GM12878 (cell line): ENCODE data around the gene MOV10L1. TPM values are rescaled to one million over a fixed set of nuclear protein-coding genes. Genes with fewer than 3 reads are reported as not detected.

ENCODE experiments used
- ATAC-seq: fragments of 200-7000 bp; cut with Tn5 transposase; 3 replicates; pipeline ENCODE4 v1.9.1; 2020; ENCODE audit warnings: mild to moderate bottlenecking, moderate library complexity
- BruUV-seq: library from RNA; stranded (reverse); fragments of 400-500 nt; replicated peaks from 2 replicates; lab custom pipeline; 2021; lab: Mats Ljungman, UMichigan
- CTCF ChIA-PET: fragments of 300-600 bp; sonication (Branson Sonifier 250); formaldehyde crosslinking; extraction: SDS; loops from one replicate; lab custom pipeline; 2021; ENCODE audit warnings: inconsistent platforms; lab: Yijun Ruan, JAX
- POLR2A ChIA-PET: fragments of 350-600 bp; formaldehyde crosslinking; extraction: SDS; loops from one replicate; lab custom pipeline; 2021; ENCODE audit warnings: inconsistent platforms; lab: Charles Lee
- RAD21 ChIA-PET: fragments of 300-600 bp; sonication (Branson Sonifier 250); formaldehyde crosslinking; loops from one replicate; lab custom pipeline; 2023; ENCODE audit warnings: antibody characterized with exemption; ENCODE audit not compliant: unreplicated experiment; lab: Charles Lee
- SMC1A ChIA-PET: fragments of 300-600 bp; sonication (Branson Sonifier 250); formaldehyde crosslinking; loops from one replicate; lab custom pipeline; 2023; ENCODE audit not compliant: unreplicated experiment, uncharacterized antibody; lab: Charles Lee
- DNase-seq: peaks from one replicate; pipeline ENCODE4 v3.0.0-alpha.2; 2011; ENCODE audit warnings: low read depth, low spot score
- FAIRE-seq: peaks from 3 replicates; lab custom pipeline; 2011; peaks lifted over from hg19 to GRCh38; lab: Jason Lieb, UNC
- H2AFZ ChIP-seq: 2 replicates; pipeline ENCODE4 v1.6.0; 2011; ENCODE audit warnings: low read depth, low read length, control low read depth; ENCODE audit not compliant: control insufficient read depth
- H3K27ac ChIP-seq: 2 replicates; pipeline ENCODE4 v1.5.1; 2011; ENCODE audit warnings: control low read depth; ENCODE audit not compliant: control insufficient read depth, insufficient read depth
- H3K27me3 ChIP-seq, 2 experiments: replicated peaks in 1 of 2; 2 replicates each; pipeline versions ENCODE4 v1.6.0 to v1.6.1; 2011; ENCODE audit warnings: low read length in 1 of 2; ENCODE audit not compliant: control insufficient read depth in 2 of 2, insufficient read depth in 2 of 2
- H3K36me3 ChIP-seq, 2 experiments: 2 replicates each; pipeline ENCODE4 v1.5.1; 2011; ENCODE audit warnings: low read length in 1 of 2; ENCODE audit not compliant: control insufficient read depth in 2 of 2, insufficient read depth in 2 of 2
- H3K4me1 ChIP-seq: 2 replicates; pipeline ENCODE4 v1.6.1; 2011; ENCODE audit warnings: mild to moderate bottlenecking, low read length, moderate library complexity, mixed read lengths; ENCODE audit not compliant: control insufficient read depth, insufficient read depth
- H3K4me2 ChIP-seq: 2 replicates; pipeline ENCODE4 v1.6.0; 2011; ENCODE audit warnings: control low read depth; ENCODE audit not compliant: control insufficient read depth, insufficient read depth
- H3K4me3 ChIP-seq: fragments of 200-600 bp; sonication (generic); 2 replicates; pipeline ENCODE4 v1.5.1; 2016
- H3K79me2 ChIP-seq: 2 replicates; pipeline ENCODE4 v1.6.0; 2011; ENCODE audit warnings: low read length; ENCODE audit not compliant: control insufficient read depth, insufficient read depth
- H3K9ac ChIP-seq: 2 replicates; pipeline ENCODE4 v1.8.0; 2011; ENCODE audit warnings: low read length, control low read depth, mixed read lengths; ENCODE audit not compliant: control insufficient read depth, insufficient read depth
- H3K9me3 ChIP-seq: replicated peaks from 3 replicates; pipeline ENCODE4 v1.5.1; 2011; ENCODE audit warnings: mild to moderate bottlenecking, low read length; ENCODE audit not compliant: control insufficient read depth, insufficient read depth
- H4K20me1 ChIP-seq: 2 replicates; pipeline ENCODE4 v1.6.0; 2011; ENCODE audit not compliant: control insufficient read depth, insufficient read depth
- BHLHE40 ChIP-seq, 2 experiments: fragments of 450-650 bp in 1 of 2; IDR thresholded peaks; 2 replicates each; pipeline ENCODE4 v1.6.1; 2011 to 2017; ENCODE audit warnings: low read depth in 2 of 2, borderline replicate concordance in 1 of 2, improper control_type of control experiment in 1 of 2, low read length in 1 of 2, mild to moderate bottlenecking in 1 of 2
- CHD4 ChIP-seq: fragments of 200-600 bp; sonication (generic); IDR thresholded peaks from 2 replicates; pipeline ENCODE4 v1.6.1; 2016; ENCODE audit warnings: mild to moderate bottlenecking
- IRF4 ChIP-seq: IDR thresholded peaks from 2 replicates; pipeline ENCODE4 v1.6.1; 2011; ENCODE audit warnings: low read depth, low read length
- NFYB ChIP-seq: IDR thresholded peaks from 2 replicates; pipeline ENCODE4 v1.6.1; 2011; ENCODE audit warnings: low read depth, mild to moderate bottlenecking, low read length, improper control_type of control experiment, moderate library complexity; ENCODE audit not compliant: insufficient read depth
- POLR2A ChIP-seq: IDR thresholded peaks from 2 replicates; pipeline ENCODE4 v1.6.1; 2011; ENCODE audit warnings: low read depth, mild to moderate bottlenecking, low read length
- SMAD1 ChIP-seq: fragments of 450-650 bp; IDR thresholded peaks from 2 replicates; pipeline ENCODE4 v1.6.1; 2018; ENCODE audit warnings: mild to moderate bottlenecking, low read depth; ENCODE audit not compliant: partially characterized antibody
- STAT3 ChIP-seq: IDR thresholded peaks from 2 replicates; pipeline ENCODE4 v1.6.1; 2011; ENCODE audit warnings: low read depth, low read length, improper control_type of control experiment
- YBX1 ChIP-seq: fragments of 450-650 bp; IDR thresholded peaks from 2 replicates; pipeline ENCODE4 v1.6.1; 2016; ENCODE audit warnings: antibody characterized with exemption
- ZSCAN29 ChIP-seq: fragments of 450-650 bp; IDR thresholded peaks from 2 replicates; pipeline ENCODE4 v1.6.1; 2017; ENCODE audit warnings: mild to moderate bottlenecking, moderate library complexity
- WGBS: methylation state at CpG from one replicate; pipeline ENCODE4 v1.1.6; 2016; ENCODE audit warnings: low lambda C conversion rate; ENCODE audit not compliant: insufficient replicate concordance, insufficient coverage; ENCODE audit errors: missing lambda C conversion rate; 5-methylcytosine and 5-hydroxymethylcytosine counted together
- in situ Hi-C: fragments of 300-500 bp; cut with MboI; formaldehyde crosslinking; loops from 9 replicates; pipeline ENCODE4 v1.14.3; 2018; ENCODE audit warnings: mixed read lengths
- intact Hi-C: fragments of 100-400 bp; cut with micrococcal nuclease; formaldehyde crosslinking; loops from one replicate; pipeline ENCODE4 v1.14.2; 2022; ENCODE audit not compliant: unreplicated experiment
- polyA plus RNA-seq, 11 experiments: library from polyadenylated mRNA; depleted of rRNA in 4 of 11; unstranded in 6 of 11; stranded (reverse) in 5 of 11; fragments of >200 nt; fragmentation: Nextera tagmentation in 4 of 11; fragmentation: Illumina TruSeq in 1 of 11; extraction: Ambion mirVana in 4 of 11; extraction: Trizol in 1 of 11; gene quantifications; 1 replicate in 1 of 11; 2 replicates in 10 of 11; pipeline versions ENCODE4 v1.2.1 to v1.2.3, GENCODE V29; 2011 to 2016; ENCODE audit warnings: inconsistent platforms in 2 of 11, missing spikeins in 2 of 11, low read depth in 1 of 11
- total RNA-seq, 4 experiments: library from RNA; depleted of rRNA in 3 of 4; stranded (reverse); fragments of >200 nt in 3 of 4; fragmentation: Illumina TruSeq in 1 of 4; extraction: Trizol in 1 of 4; gene quantifications; 2 replicates each; pipeline versions ENCODE4 v1.2.1 to v1.2.3, GENCODE V29; 2013 to 2021
- TF ChIP-seq, protein P1 (sequence below): IDR thresholded peaks from 2 replicates; pipeline ENCODE4 v1.6.1; 2012; ENCODE audit warnings: low read depth, low read length, improper control_type of control experiment
- TF ChIP-seq, protein P2 (sequence below): fragments of 450-650 bp; formaldehyde crosslinking; IDR thresholded peaks from 2 replicates; pipeline ENCODE4 v1.4.0; 2022; ENCODE audit warnings: mild to moderate bottlenecking, moderate library complexity
- TF ChIP-seq, protein P3 (sequence below): fragments of 450-650 bp; formaldehyde crosslinking; IDR thresholded peaks from 2 replicates; pipeline ENCODE4 v1.4.0; 2020; ENCODE audit warnings: mild to moderate bottlenecking, moderate library complexity
- TF ChIP-seq, protein P4 (sequence below): fragments of 450-650 bp; IDR thresholded peaks from 2 replicates; pipeline ENCODE4 v1.6.1; 2014; ENCODE audit warnings: mild to moderate bottlenecking
- TF ChIP-seq, protein P5 (sequence below): fragments of 450-650 bp; IDR thresholded peaks from 2 replicates; pipeline ENCODE4 v1.6.1; 2016; ENCODE audit warnings: mild to moderate bottlenecking

Gene MOV10L1
- total and polyA plus RNA-seq, 10 of the 15 experiments (the other 5 are each of a cell fraction or from before 2014, with no cell fraction given): 0.22 TPM; not detected in 9

DNA sequence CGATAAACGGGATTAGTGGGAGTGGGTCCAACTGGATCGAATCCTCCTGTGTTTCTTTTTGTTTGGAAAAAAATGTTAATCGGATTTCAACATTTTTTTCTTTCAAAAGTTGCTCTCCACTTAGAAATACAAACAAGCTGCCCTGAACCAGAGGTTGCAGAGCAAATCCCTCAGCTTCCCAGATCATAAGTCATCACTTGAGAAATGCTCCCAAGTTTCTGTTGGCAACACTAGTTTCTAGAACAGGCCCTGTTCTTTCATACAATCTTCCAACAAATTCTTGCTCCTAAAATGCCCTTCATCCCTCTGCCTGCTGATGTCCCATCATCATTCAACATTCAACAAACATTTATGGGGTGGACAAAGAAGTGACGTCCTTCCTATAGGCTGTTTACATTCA lies 3.3 kb upstream of the MOV10L1 start:
- Histone ChIP-seq H3K36me3 (no peaks in the 10 kb centered on the region), H3K4me1 (no peaks in the 10 kb centered on the region), H3K27ac (no peak overlapping the region), H4K20me1 (no peaks in the 10 kb centered on the region), H3K27me3 (peaks cover 1 to 2% of the 10 kb centered on the region in 2 experiments; a peak in 2 of 4 replicates), H2AFZ (no peak overlapping the region), H3K9ac (no peak overlapping the region), H3K4me3 (no peak overlapping the region), H3K9me3 (peaks cover 9% of the 10 kb centered on the region; the same call in 1 of the 3 replicates), H3K79me2 (no peaks in the 10 kb centered on the region), H3K4me2 (no peak overlapping the region)
- ChIA-PET RAD21 (no interaction called here), CTCF (no interaction called here), POLR2A (no interaction called here), SMC1A (interaction anchor here (0.9 kb wide), 1 partner anchor 20 kb away, joined by 3 read pairs; no protein-coding TSS in a partner anchor)
- no peak for ATAC-seq
- 63% methylated on average over 5 of the region's 5 CpGs for WGBS
- intact Hi-C loops (no loop called here), in situ Hi-C loops (no loop called here)
- DNase-seq: no peak
- FAIRE-seq: no peak
- no TSS peak for BruUV-seq
- TF ChIP-seq STAT3 (no peak), SMAD1 (no peak), IRF4 (no peak), YBX1 (no peak), NFYB (no peak), BHLHE40 (IDR thresholded peaks at IDR 0.05; ENCODE audit: borderline replicate concordance in 1 of 2, low read depth in 2 of 2, low read length in 1 of 2) (no peak), CHD4 (no peak), POLR2A (no peak), ZSCAN29 (no peak)
- TF ChIP-seq, protein P1, sequence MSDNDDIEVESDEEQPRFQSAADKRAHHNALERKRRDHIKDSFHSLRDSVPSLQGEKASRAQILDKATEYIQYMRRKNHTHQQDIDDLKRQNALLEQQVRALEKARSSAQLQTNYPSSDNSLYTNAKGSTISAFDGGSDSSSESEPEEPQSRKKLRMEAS: no peak
- TF ChIP-seq, protein P2, sequence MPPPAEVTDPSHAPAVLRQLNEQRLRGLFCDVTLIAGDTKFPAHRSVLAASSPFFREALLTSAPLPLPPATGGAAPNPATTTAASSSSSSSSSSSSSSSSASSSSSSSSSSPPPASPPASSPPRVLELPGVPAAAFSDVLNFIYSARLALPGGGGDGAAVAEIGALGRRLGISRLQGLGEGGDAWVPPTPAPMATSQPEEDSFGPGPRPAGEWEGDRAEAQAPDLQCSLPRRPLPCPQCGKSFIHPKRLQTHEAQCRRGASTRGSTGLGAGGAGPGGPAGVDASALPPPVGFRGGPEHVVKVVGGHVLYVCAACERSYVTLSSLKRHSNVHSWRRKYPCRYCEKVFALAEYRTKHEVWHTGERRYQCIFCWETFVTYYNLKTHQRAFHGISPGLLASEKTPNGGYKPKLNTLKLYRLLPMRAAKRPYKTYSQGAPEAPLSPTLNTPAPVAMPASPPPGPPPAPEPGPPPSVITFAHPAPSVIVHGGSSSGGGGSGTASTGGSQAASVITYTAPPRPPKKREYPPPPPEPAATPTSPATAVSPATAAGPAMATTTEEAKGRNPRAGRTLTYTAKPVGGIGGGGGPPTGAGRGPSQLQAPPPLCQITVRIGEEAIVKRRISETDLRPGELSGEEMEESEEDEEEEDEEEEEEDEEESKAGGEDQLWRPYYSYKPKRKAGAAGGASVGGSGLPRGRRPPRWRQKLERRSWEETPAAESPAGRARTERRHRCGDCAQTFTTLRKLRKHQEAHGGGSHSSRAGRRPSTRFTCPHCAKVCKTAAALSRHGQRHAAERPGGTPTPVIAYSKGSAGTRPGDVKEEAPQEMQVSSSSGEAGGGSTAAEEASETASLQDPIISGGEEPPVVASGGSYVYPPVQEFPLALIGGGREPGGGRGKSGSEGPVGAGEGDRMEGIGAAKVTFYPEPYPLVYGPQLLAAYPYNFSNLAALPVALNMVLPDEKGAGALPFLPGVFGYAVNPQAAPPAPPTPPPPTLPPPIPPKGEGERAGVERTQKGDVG (CRISPR knock-in tag): no peak
- TF ChIP-seq, protein P3, sequence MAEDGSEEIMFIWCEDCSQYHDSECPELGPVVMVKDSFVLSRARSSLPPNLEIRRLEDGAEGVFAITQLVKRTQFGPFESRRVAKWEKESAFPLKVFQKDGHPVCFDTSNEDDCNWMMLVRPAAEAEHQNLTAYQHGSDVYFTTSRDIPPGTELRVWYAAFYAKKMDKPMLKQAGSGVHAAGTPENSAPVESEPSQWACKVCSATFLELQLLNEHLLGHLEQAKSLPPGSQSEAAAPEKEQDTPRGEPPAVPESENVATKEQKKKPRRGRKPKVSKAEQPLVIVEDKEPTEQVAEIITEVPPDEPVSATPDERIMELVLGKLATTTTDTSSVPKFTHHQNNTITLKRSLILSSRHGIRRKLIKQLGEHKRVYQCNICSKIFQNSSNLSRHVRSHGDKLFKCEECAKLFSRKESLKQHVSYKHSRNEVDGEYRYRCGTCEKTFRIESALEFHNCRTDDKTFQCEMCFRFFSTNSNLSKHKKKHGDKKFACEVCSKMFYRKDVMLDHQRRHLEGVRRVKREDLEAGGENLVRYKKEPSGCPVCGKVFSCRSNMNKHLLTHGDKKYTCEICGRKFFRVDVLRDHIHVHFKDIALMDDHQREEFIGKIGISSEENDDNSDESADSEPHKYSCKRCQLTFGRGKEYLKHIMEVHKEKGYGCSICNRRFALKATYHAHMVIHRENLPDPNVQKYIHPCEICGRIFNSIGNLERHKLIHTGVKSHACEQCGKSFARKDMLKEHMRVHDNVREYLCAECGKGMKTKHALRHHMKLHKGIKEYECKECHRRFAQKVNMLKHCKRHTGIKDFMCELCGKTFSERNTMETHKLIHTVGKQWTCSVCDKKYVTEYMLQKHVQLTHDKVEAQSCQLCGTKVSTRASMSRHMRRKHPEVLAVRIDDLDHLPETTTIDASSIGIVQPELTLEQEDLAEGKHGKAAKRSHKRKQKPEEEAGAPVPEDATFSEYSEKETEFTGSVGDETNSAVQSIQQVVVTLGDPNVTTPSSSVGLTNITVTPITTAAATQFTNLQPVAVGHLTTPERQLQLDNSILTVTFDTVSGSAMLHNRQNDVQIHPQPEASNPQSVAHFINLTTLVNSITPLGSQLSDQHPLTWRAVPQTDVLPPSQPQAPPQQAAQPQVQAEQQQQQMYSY (CRISPR knock-in tag): no peak
- TF ChIP-seq, protein P4, sequence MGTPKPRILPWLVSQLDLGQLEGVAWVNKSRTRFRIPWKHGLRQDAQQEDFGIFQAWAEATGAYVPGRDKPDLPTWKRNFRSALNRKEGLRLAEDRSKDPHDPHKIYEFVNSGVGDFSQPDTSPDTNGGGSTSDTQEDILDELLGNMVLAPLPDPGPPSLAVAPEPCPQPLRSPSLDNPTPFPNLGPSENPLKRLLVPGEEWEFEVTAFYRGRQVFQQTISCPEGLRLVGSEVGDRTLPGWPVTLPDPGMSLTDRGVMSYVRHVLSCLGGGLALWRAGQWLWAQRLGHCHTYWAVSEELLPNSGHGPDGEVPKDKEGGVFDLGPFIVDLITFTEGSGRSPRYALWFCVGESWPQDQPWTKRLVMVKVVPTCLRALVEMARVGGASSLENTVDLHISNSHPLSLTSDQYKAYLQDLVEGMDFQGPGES: no peak
- TF ChIP-seq, protein P5, sequence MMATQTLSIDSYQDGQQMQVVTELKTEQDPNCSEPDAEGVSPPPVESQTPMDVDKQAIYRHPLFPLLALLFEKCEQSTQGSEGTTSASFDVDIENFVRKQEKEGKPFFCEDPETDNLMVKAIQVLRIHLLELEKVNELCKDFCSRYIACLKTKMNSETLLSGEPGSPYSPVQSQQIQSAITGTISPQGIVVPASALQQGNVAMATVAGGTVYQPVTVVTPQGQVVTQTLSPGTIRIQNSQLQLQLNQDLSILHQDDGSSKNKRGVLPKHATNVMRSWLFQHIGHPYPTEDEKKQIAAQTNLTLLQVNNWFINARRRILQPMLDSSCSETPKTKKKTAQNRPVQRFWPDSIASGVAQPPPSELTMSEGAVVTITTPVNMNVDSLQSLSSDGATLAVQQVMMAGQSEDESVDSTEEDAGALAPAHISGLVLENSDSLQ: no peak
